MCF 10A (cell line): ENCODE measurements around the gene PDGFD. TPM values are rescaled to one million over a fixed set of nuclear protein-coding genes. Genes with fewer than 3 reads are reported as not detected.

Experiments used
- BruUV-seq: library from RNA; stranded (reverse); fragments of 400-500 nt; replicated peaks from 2 replicates; lab custom pipeline; 2021; lab: Mats Ljungman, UMichigan
- CTCF ChIA-PET: fragments of 300-600 bp; sonication (Branson Sonifier 250); formaldehyde crosslinking; extraction: SDS; loops from one replicate; lab custom pipeline; 2021; ENCODE audit warnings: antibody characterized with exemption, inconsistent platforms; lab: Yijun Ruan, JAX
- POLR2A ChIA-PET: fragments of 300-600, 350-650 bp; sonication (Branson Sonifier 250); formaldehyde crosslinking; extraction: SDS; loops from one replicate; lab custom pipeline; 2020; ENCODE audit warnings: antibody characterized with exemption, inconsistent platforms; lab: Yijun Ruan, JAX
- DNase-seq: peaks from one replicate; pipeline ENCODE4 v3.0.0-alpha.2; 2018; ENCODE audit not compliant: unreplicated experiment
- H3K27ac Mint-ChIP-seq: one replicate; pipeline ENCODE4 v1.8.0; 2022; ENCODE audit warnings: mild to moderate bottlenecking, low read depth, mixed read lengths; ENCODE audit not compliant: unreplicated experiment
- H3K27me3 Mint-ChIP-seq: one replicate; pipeline ENCODE4 v1.8.0; 2022; ENCODE audit warnings: mixed read lengths; ENCODE audit not compliant: insufficient read depth, unreplicated experiment
- H3K36me3 Mint-ChIP-seq: one replicate; pipeline ENCODE4 v1.8.0; 2022; ENCODE audit warnings: mild to moderate bottlenecking, moderate library complexity, mixed read lengths; ENCODE audit not compliant: insufficient read depth, unreplicated experiment
- H3K4me1 Mint-ChIP-seq: one replicate; pipeline ENCODE4 v1.8.0; 2022; ENCODE audit warnings: mixed read lengths; ENCODE audit not compliant: insufficient read depth, unreplicated experiment
- H3K4me3 Mint-ChIP-seq: one replicate; pipeline ENCODE4 v1.8.0; 2022; ENCODE audit warnings: mild to moderate bottlenecking, moderate library complexity, mixed read lengths; ENCODE audit not compliant: unreplicated experiment
- H3K9me3 Mint-ChIP-seq: one replicate; pipeline ENCODE4 v1.8.0; 2022; ENCODE audit warnings: mixed read lengths; ENCODE audit not compliant: unreplicated experiment
- CTCF ChIP-seq: fragments of 200-600 bp; IDR thresholded peaks from one replicate; pipeline ENCODE4 v1.8.0; 2022; ENCODE audit warnings: antibody characterized with exemption, mild to moderate bottlenecking; ENCODE audit not compliant: unreplicated experiment
- intact Hi-C: fragments of 100-400 bp; cut with micrococcal nuclease; formaldehyde crosslinking; loops from 2 replicates; pipeline ENCODE4 v1.14.1; 2022
- total RNA-seq: library from RNA; stranded (reverse); gene quantifications from 2 replicates; pipeline ENCODE4 v1.2.3, GENCODE V29; 2022

Gene PDGFD
- total RNA-seq, 1 experiment from 2014 or later: 0.61 TPM

- no peak for DNase-seq
- no peak for TF ChIP-seq CTCF
- no peaks in the 10 kb centered on the region for H3K9me3 Mint-ChIP-seq
- ChIA-PET POLR2A (interaction anchor here (0.6 to 1.2 kb wide), 5 partner anchors 10 to 34 kb away, joined by 3 to 6 read pairs (median 3); no protein-coding TSS in a partner anchor), CTCF (interaction anchor here (0.6 to 1.2 kb wide), 3 partner anchors 9 to 1138 kb away, joined by 3 to 5 read pairs (median 3); no protein-coding TSS in a partner anchor)
- H3K4me3 Mint-ChIP-seq: no peak overlapping the region
- no TSS peak for BruUV-seq
- no peaks in the 10 kb centered on the region for H3K4me1 Mint-ChIP-seq
- intact Hi-C loops: loop anchor here (1.0 kb wide), 1 partner anchor 13 kb away; no protein-coding TSS in a partner anchor
- H3K36me3 Mint-ChIP-seq: no peaks in the 10 kb centered on the region
- H3K27me3 Mint-ChIP-seq: no peaks in the 10 kb centered on the region
- no peak overlapping the region for H3K27ac Mint-ChIP-seq
Measured at GRCh38 chr11:103978616-103979595, 185.0 kb downstream of the PDGFD start.

- peaks cover 10% of the 10 kb centered on the region for H3K9me3 Mint-ChIP-seq
- H3K4me1 Mint-ChIP-seq: peaks cover 12% of the 10 kb centered on the region
- no peak overlapping the region for H3K4me3 Mint-ChIP-seq
- POLR2A ChIA-PET: interaction anchor here (1.2 kb wide), 1 partner anchor 85 kb away, joined by 3 read pairs; no protein-coding TSS in a partner anchor
- no peak overlapping the region for H3K27ac Mint-ChIP-seq
- CTCF ChIA-PET: interaction anchor here (0.5 to 0.9 kb wide), 2 partner anchors 19 to 177 kb away, joined by 4 read pairs; no protein-coding TSS in a partner anchor
- intact Hi-C loops: no loop called here
- no peaks in the 10 kb centered on the region for H3K27me3 Mint-ChIP-seq
- no peak for TF ChIP-seq CTCF
- no peak for DNase-seq
- no peaks in the 10 kb centered on the region for H3K36me3 Mint-ChIP-seq
- BruUV-seq: no TSS peak
Measured at GRCh38 chr11:103972013-103972412, 191.9 kb downstream of the PDGFD start.

- no peaks in the 10 kb centered on the region for H3K36me3 Mint-ChIP-seq
- no peak overlapping the region for H3K27ac Mint-ChIP-seq
- DNase-seq: no peak
- H3K27me3 Mint-ChIP-seq: no peaks in the 10 kb centered on the region
- peaks cover 12% of the 10 kb centered on the region for H3K4me1 Mint-ChIP-seq
- ChIA-PET CTCF (no interaction called here), POLR2A (no interaction called here)
- no TSS peak for BruUV-seq
- H3K4me3 Mint-ChIP-seq: no peak overlapping the region
- H3K9me3 Mint-ChIP-seq: peaks cover 10% of the 10 kb centered on the region
- intact Hi-C loops: no loop called here
- TF ChIP-seq CTCF: no peak
Measured at GRCh38 chr11:103970701-103971249, 193.2 kb downstream of the PDGFD start.

- CTCF ChIA-PET: interaction anchor here (0.6 kb wide), 1 partner anchor 71 kb away, joined by 3 read pairs; no protein-coding TSS in a partner anchor
- DNase-seq: no peak
- intact Hi-C loops: no loop called here
- no peak for TF ChIP-seq CTCF
- H3K4me1 Mint-ChIP-seq: peaks cover 12% of the 10 kb centered on the region
- H3K27ac Mint-ChIP-seq: no peak overlapping the region
- no peaks in the 10 kb centered on the region for H3K27me3 Mint-ChIP-seq
- no peaks in the 10 kb centered on the region for H3K36me3 Mint-ChIP-seq
- BruUV-seq: no TSS peak
- POLR2A ChIA-PET: interaction anchor here (0.9 to 1.2 kb wide), 2 partner anchors 11 to 93 kb away, joined by 3 to 4 read pairs; no protein-coding TSS in a partner anchor
- no peak overlapping the region for H3K4me3 Mint-ChIP-seq
- peaks cover 10% of the 10 kb centered on the region for H3K9me3 Mint-ChIP-seq
Measured at GRCh38 chr11:103968685-103969084, 195.3 kb downstream of the PDGFD start.
